Fibroblast of peridontal ligament (primary cell): ENCODE measurements around the gene STIM2.
"Not testable (repeated sequence)": the region's sequence is repeated elsewhere in the genome, so short reads cannot be mapped to it uniquely, and the experiment has no call there.

Experiments
- DNase-seq: peaks from one replicate; pipeline ENCODE4 v3.0.0-alpha.2; 2010; ENCODE audit errors: extremely low read depth

Gene STIM2

GRCh38 chr4:27001398-27002164 is 140.9 kb downstream of the STIM2 start:
- no peak for DNase-seq

GRCh38 chr4:27003642-27004113 is 143.0 kb downstream of the STIM2 start:
- DNase-seq, result no peak

GRCh38 chr4:27005501-27005900 is 144.9 kb downstream of the STIM2 start:
- peak; percentile 82 for DNase-seq

- DNase-seq, result no peak
Observed at GRCh38 chr4:27005905-27006590, 145.4 kb downstream of the STIM2 start.

- no peak for DNase-seq
Observed at GRCh38 chr4:27006646-27007045, 146.0 kb downstream of the STIM2 start.

- DNase-seq, result peak; percentile 70
Observed at GRCh38 chr4:27007507-27007906, 146.9 kb downstream of the STIM2 start.

- DNase-seq, result no peak
Observed at GRCh38 chr4:27008679-27009078, 148.0 kb downstream of the STIM2 start.

GRCh38 chr4:27009539-27009938 is 148.9 kb downstream of the STIM2 start:
- peak; percentile 80 for DNase-seq

GRCh38 chr4:27010334-27010940 is 149.8 kb downstream of the STIM2 start:
- DNase-seq, result peak; percentile 85

- no peak for DNase-seq
Observed at GRCh38 chr4:27011401-27011800, 150.8 kb downstream of the STIM2 start.

GRCh38 chr4:27013012-27013411 is 152.4 kb downstream of the STIM2 start:
- no peak for DNase-seq

- no peak for DNase-seq
Observed at GRCh38 chr4:27016551-27016950, 155.9 kb downstream of the STIM2 start.

- no peak for DNase-seq
Observed at GRCh38 chr4:27017623-27018022, 157.0 kb downstream of the STIM2 start.

- DNase-seq, result no peak
Observed at GRCh38 chr4:27018076-27018475, 157.4 kb downstream of the STIM2 start.

- no peak for DNase-seq
Observed at GRCh38 chr4:27018910-27019309, 158.3 kb downstream of the STIM2 start.

GRCh38 chr4:27019766-27020165 is 159.1 kb downstream of the STIM2 start:
- DNase-seq, result no peak

- DNase-seq, result no peak
Observed at GRCh38 chr4:27020203-27020602, 159.6 kb downstream of the STIM2 start.

GRCh38 chr4:27020603-27021002 is 160.0 kb downstream of the STIM2 start:
- no peak for DNase-seq

GRCh38 chr4:27022963-27023362 is 162.3 kb downstream of the STIM2 start:
- DNase-seq, result no peak

- no peak for DNase-seq
Observed at GRCh38 chr4:27023366-27023765, 162.7 kb downstream of the STIM2 start.

GRCh38 chr4:27024805-27025204 is 164.2 kb downstream of the STIM2 start:
- DNase-seq, result no peak

- DNase-seq, result no peak
Observed at GRCh38 chr4:27027428-27027827, 166.8 kb downstream of the STIM2 start.

GRCh38 chr4:27035127-27035526 is 174.5 kb downstream of the STIM2 start:
- DNase-seq, result not testable (repeated sequence)
